Common myeloid progenitor, CD34-positive (primary cell): ENCODE results near the gene ZNF285. TPM values are rescaled to one million over a fixed set of nuclear protein-coding genes. Genes with fewer than 3 reads are reported as not detected.
A peak's percentile ranks its signal among the peaks of the same experiment; 100 is the strongest.
"Not testable (repeated sequence)": the region's sequence is repeated elsewhere in the genome, so short reads cannot be mapped to it uniquely, and the experiment has no call there.

Source experiments
- CTCF ChIA-PET: fragments of 350-600 bp; sonication (Branson Sonifier 250); formaldehyde crosslinking; loops from one replicate; lab custom pipeline; 2021; ENCODE audit warnings: antibody characterized with exemption; lab: Charles Lee
- POLR2A ChIA-PET: fragments of 350-600 bp; sonication (Branson Sonifier 250); formaldehyde crosslinking; loops from one replicate; lab custom pipeline; 2021; ENCODE audit warnings: antibody characterized with exemption; lab: Charles Lee
- DNase-seq, 3 donors: peaks; one replicate each; pipeline versions ENCODE4 v3.0.0 to v3.0.0-alpha.2; 2013
- H3K27ac ChIP-seq, 2 experiments: 1 replicate in 1 of 2; 2 replicates in 1 of 2; pipeline ENCODE4 v1.7.0; 2013; ENCODE audit warnings: inconsistent platforms in 2 of 2, low read length in 2 of 2, mild to moderate bottlenecking in 2 of 2, low read depth in 1 of 2, moderate library complexity in 1 of 2; ENCODE audit not compliant: severe bottlenecking in 2 of 2, insufficient read depth in 1 of 2, poor library complexity in 1 of 2
- H3K27me3 ChIP-seq, 5 experiments: replicated peaks in 2 of 5; 1 replicate in 3 of 5; 2 replicates in 2 of 5; pipeline versions ENCODE4 v1.6.1 to v1.7.0; 2013; ENCODE audit warnings: low read length in 4 of 5, mild to moderate bottlenecking in 2 of 5, moderate library complexity in 2 of 5, inconsistent platforms in 1 of 5; ENCODE audit not compliant: insufficient read depth in 5 of 5, control insufficient read depth in 4 of 5
- H3K36me3 ChIP-seq, 4 experiments: 1 replicate in 2 of 4; 2 replicates in 2 of 4; pipeline versions ENCODE4 v1.6.1 to v1.7.0; 2013; ENCODE audit warnings: low read length in 3 of 4, control low read depth in 1 of 4, mild to moderate bottlenecking in 1 of 4; ENCODE audit not compliant: control insufficient read depth in 4 of 4, insufficient read depth in 4 of 4
- H3K4me1 ChIP-seq, 4 experiments: 1 replicate in 3 of 4; 2 replicates in 1 of 4; pipeline versions ENCODE4 v1.6.1 to v1.7.1; 2013; ENCODE audit warnings: low read length in 3 of 4, mild to moderate bottlenecking in 3 of 4, control low read depth in 1 of 4, inconsistent platforms in 1 of 4, moderate library complexity in 1 of 4; ENCODE audit not compliant: control insufficient read depth in 4 of 4, insufficient read depth in 4 of 4; ENCODE audit errors: control extremely low read depth in 1 of 4
- H3K4me3 ChIP-seq, 7 experiments: 1 replicate in 4 of 7; 2 replicates in 3 of 7; pipeline versions ENCODE4 v1.5.1 to v1.7.0; 2013; ENCODE audit warnings: mild to moderate bottlenecking in 7 of 7, low read length in 6 of 7, moderate library complexity in 6 of 7, inconsistent platforms in 2 of 7, low read depth in 2 of 7, control low read depth in 1 of 7; ENCODE audit not compliant: insufficient read depth in 4 of 7, control insufficient read depth in 1 of 7; ENCODE audit errors: extremely low read depth in 1 of 7
- H3K9me3 ChIP-seq, 5 experiments: 1 replicate in 4 of 5; 2 replicates in 1 of 5; pipeline versions ENCODE4 v1.6.1 to v1.7.1; 2013; ENCODE audit warnings: low read length in 4 of 5, mild to moderate bottlenecking in 2 of 5, inconsistent platforms in 1 of 5, low read depth in 1 of 5, moderate library complexity in 1 of 5; ENCODE audit not compliant: control insufficient read depth in 4 of 5, insufficient read depth in 2 of 5; ENCODE audit errors: control extremely low read depth in 1 of 5
- WGBS: methylation state at CpG from one replicate; pipeline ENCODE4 v1.1.5; 2013; ENCODE audit not compliant: insufficient coverage; 5-methylcytosine and 5-hydroxymethylcytosine counted together
- polyA plus RNA-seq: library from polyadenylated mRNA; unstranded; fragments of 120-200 nt; gene quantifications from one replicate; pipeline ENCODE4 v1.2.1, GENCODE V29; 2013

ZNF285 gene
- polyA plus RNA-seq = 5.9 TPM

DNA sequence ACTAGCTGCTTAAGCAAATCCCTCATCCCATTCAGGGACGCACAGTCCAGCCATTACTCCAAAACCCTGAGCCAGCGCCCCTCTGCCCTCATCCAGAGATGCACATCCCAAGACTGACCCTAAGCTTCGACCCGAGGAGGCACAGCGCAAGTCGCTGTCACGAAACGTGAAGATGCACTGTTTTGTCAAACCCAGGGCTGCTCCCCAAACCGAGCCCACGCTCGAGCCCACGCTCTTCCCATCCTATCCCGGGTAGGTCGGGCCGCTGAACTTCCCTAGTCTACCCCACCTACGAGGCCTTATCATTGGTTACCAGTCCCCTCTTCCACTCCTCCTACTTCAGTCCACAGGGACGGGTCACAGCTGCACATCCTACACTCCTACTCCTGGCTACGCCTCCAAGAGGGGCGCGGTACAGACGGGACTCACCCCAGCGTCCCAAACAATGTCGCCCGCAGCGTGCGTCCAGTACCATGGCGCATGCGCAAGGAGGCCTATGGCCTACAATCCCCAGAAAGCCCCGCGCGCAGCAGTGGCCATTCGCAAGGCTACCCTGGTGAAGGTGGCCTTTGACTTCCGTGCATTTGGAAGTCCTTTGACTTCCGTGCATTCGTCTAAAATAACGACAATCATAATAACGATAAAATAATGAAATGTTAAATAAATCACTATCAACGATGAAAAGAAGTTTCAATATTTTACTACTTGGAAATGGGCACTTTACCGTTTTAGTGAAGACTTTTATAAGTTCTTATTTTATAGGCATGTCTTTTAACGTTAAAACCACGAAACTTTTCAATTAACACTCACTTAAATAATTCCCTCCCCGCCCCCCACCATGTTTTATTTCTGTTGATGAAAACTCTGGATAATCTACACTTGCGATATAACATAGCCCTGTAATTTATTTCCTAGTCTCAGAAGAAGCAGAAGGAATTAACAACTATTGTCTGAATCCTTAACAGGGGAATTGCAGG is at the start of gene ZNF285:
Gene ZNF285, minus strand, starts transcription at position 470 of the 977 bp plus-strand sequence. CDS start 4,395 bp downstream, outside the sequence.
- CTCF ChIA-PET = no interaction called here
- Histone ChIP-seq H3K9me3 (peaks cover 5 to 24% (median 14%) of the 10 kb centered on the region in 5 experiments), H3K4me3 (peak within 1 kb of the TSS; percentile 75 to 98 (median 86)), H3K4me1 (peaks cover 0 to 5% (median 5%) of the 10 kb centered on the region in 4 experiments), H3K27ac (no peak within 1 kb of the TSS), H3K36me3 (peaks cover 0 to 12% (median 4%) of the 10 kb centered on the region in 4 experiments), H3K27me3 (no peaks in the 10 kb centered on the region)
- POLR2A ChIA-PET = no interaction called here
- WGBS = 2% methylated on average over 28 of the region's 43 CpGs
- DNase-seq = peak; percentile 95 to 98 (median 97)

DNA sequence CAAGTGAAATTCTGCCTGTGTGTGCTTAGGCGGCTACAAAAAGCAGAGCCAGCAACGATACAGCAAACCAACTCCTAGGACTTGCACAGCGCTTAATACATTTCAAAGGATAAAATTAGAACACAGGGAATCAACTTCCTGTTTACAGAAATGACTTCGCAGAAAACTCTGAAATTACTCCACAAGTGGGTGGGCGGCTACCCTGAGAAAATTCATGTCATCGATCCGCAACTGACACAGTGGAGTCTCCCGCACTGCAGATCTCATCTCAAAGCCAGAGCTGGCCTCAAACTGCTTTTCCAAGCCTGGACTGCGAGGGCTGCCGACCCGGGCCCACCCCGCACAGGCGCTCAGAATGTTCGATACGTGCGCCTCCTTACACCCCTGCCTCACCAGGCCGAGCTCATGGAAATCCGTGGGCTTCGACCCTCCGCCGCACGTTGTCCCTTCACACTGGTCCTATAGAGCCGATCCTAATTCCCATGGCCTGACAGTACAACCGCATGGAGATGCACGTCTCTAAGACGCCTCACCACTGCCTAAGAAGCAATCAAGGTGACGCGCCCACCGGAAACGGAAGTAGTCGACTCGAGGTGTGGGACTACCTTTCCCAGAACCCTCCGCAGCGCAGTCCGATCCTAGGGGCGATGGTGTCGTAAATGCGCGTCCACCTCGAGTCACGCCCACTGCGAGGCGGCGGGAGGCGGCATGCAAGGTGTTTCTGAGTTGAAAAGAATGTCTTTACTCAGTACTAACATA is 46.7 kb upstream of the ZNF285 start, which contains the start of gene ZNF229:
Gene ZNF229, minus strand, starts transcription at position 557 of the 759 bp plus-strand sequence. CDS start 5,625 bp downstream, outside the sequence.
- 6% methylated on average over 38 of the region's 45 CpGs for WGBS
- Histone ChIP-seq H3K36me3 (peaks cover 6 to 38% (median 18%) of the 10 kb centered on the region in 4 experiments), H3K4me3 (peak within 1 kb of the TSS; percentile 38 to 97 (median 77)), H3K27ac (peak within 1 kb of the TSS in 1 of 2 experiments; percentile 64), H3K27me3 (no peaks in the 10 kb centered on the region), H3K9me3 (peaks cover 7 to 62% (median 49%) of the 10 kb centered on the region in 5 experiments), H3K4me1 (peaks cover 2 to 14% (median 7%) of the 10 kb centered on the region in 4 experiments)
- peak; percentile 94 to 98 (median 97) for DNase-seq
- POLR2A ChIA-PET = no interaction called here
- CTCF ChIA-PET = no interaction called here

DNA sequence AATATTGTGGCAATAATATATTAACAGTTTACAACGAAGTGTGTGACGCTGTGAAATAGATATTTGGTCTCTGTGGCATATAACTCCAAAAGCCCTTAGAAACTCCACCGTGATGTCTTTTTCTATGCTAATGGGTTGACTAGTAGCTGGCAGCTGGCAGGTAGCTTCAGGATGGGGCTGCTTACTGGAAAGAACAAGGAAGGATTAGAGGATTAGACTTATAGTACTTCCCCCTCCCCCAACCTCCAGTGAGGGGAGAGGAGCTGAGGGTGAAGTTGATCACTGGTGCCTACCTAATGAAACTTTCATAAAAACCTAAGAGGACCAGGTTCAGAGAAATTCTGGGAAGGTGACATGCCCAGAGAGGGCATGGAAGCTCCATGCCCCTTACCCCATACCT is 37.0 kb upstream of the ZNF285 start:
- WGBS = 90% methylated on average over 3 of the region's 3 CpGs
- peaks cover 19 to 85% (median 29%) of the 10 kb centered on the region in 4 experiments for H3K36me3 ChIP-seq
- DNase-seq = no peak
- H3K27ac ChIP-seq = no peak overlapping the region
- H3K9me3 ChIP-seq = peaks cover 6 to 86% (median 46%) of the 10 kb centered on the region in 5 experiments
- POLR2A ChIA-PET = no interaction called here
- H3K27me3 ChIP-seq = no peaks in the 10 kb centered on the region
- no peaks in the 10 kb centered on the region for H3K4me1 ChIP-seq
- no peak overlapping the region for H3K4me3 ChIP-seq
- CTCF ChIA-PET = no interaction called here

DNA sequence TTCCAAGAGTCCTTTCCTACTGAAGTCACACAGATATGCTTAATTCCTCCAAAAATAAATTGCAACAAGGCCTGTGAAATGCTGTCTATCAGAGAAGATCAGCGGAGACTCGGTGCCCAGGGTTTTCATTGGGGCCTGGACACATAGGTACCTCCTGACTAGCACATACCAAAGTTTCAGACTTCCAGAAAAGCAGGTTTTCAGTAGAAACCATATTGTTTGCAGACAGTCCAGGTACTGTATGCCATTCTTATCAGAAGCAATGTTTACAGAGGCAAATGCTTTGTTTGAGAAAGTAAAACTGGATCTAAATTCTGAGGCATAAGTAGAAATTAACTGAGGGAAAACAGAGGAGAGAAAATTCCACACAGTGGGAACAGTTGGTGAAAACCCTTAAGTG is 34.0 kb upstream of the ZNF285 start:
- 100% methylated on average over 2 of the region's 2 CpGs for WGBS
- CTCF ChIA-PET = no interaction called here

DNA sequence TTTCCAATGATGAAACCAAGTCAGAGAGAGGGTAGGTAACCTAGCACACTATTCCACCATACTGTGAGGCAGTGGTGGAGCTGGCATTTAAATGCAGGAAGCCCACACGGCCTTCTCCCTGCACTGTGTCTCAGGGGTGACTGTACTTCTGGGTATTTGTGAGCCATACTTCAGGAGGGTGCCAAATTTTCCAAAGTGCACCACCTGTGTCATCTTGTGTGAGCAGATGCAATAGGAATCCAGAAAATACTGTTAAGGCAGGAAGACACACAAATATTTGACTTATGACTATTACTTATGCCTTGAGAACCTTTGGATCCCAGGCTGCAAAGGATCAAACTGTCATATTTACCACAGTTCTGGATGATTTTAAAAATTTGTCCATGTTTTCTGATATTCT is 29.5 kb upstream of the ZNF285 start:
- POLR2A ChIA-PET = no interaction called here
- H3K4me1 ChIP-seq = no peaks in the 10 kb centered on the region
- CTCF ChIA-PET = no interaction called here
- no peak overlapping the region for H3K4me3 ChIP-seq
- H3K36me3 ChIP-seq = peaks cover 23 to 68% (median 36%) of the 10 kb centered on the region in 4 experiments
- WGBS = 100% methylated on average over 1 of the region's 1 CpG
- H3K27me3 ChIP-seq = no peaks in the 10 kb centered on the region
- H3K9me3 ChIP-seq = peaks cover 12 to 89% (median 63%) of the 10 kb centered on the region in 5 experiments
- no peak overlapping the region for H3K27ac ChIP-seq
- no peak for DNase-seq

More for the DNA sequence above, 34.0 kb upstream of the ZNF285 start:
- Histone ChIP-seq H3K4me1 (no peaks in the 10 kb centered on the region), H3K36me3 (peaks cover 18 to 83% (median 27%) of the 10 kb centered on the region in 4 experiments), H3K4me3 (no peak overlapping the region), H3K9me3 (peaks cover 13 to 86% (median 49%) of the 10 kb centered on the region in 5 experiments), H3K27ac (no peak overlapping the region), H3K27me3 (no peaks in the 10 kb centered on the region)
- POLR2A ChIA-PET = no interaction called here
- DNase-seq = no peak

DNA sequence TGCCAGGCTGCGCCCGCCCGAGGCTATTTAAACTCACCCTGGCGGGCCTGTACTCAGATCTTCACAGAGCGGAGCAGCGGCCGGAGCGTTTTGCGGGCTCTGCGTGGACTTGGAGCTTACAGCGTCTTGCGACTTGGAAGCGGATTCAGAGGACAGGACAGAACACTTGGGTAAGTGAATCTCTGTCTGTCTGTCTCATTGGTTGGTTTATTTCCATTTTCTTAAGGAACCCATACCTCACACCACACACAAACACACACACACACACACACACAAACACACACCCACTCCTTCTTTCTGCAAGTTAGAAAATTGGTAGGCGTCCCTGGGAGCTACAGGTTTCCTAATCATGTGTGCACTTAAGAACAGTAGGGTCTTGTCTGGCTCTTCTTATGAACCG is 14.1 kb upstream of the ZNF285 start:
- H3K9me3 ChIP-seq = peaks cover 0 to 45% (median 12%) of the 10 kb centered on the region in 5 experiments
- H3K4me3 ChIP-seq, H3K36me3 ChIP-seq, DNase-seq, H3K27ac ChIP-seq, H3K27me3 ChIP-seq, POLR2A ChIA-PET, CTCF ChIA-PET, H3K4me1 ChIP-seq: not testable (repeated sequence)
- no CpG with 5 or more reads among the region's 15 CpGs for WGBS
